ENCODE measurements around the gene ITGA1. TPM values are rescaled to one million over a fixed set of nuclear protein-coding genes. Genes with fewer than 3 reads are reported as not detected.

Gene ITGA1
- total and polyA plus RNA-seq, 2 of the 8 experiments (the other 6 are each of a cell fraction or from before 2014, with no cell fraction given): 2.3 to 9.0 TPM

DNA sequence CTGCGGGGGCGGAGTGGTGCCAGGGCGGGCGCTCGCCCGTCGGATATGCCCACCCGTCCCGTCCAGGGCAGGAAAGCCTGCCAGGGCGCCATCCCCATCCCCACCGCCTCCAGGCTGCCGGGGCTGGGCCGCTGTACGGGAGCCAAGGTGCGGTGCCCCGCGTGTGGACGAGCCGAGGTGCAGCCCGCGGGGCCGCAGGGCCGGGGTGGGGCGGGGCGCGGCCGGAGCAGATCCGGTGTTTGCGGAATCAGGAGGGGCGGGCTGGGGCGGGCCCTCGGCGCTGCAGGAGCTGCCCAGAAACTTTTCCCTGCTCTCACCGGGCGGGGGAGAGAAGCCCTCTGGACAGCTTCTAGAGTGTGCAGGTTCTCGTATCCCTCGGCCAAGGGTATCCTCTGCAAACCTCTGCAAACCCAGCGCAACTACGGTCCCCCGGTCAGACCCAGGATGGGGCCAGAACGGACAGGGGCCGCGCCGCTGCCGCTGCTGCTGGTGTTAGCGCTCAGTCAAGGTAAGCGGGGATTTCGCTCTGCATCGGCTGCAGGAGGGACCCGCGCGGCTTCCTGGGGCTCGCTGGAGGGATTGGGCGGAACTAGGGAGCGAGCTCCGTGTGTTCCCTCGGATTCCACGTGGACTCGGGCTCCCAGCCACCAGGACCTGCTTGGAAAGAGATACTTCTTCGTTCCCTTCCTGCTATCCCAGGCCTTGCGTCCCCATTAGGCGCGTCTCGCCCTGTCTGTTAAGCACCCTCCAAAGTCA, 201.5 kb downstream of the ITGA1 start, which contains the start of gene ITGA2 (continued):
- TF ChIP-seq KDM5A (IDR thresholded peaks at IDR 0.05; ENCODE audit: low read length): no peak
- TF ChIP-seq RNF2 (IDR thresholded peaks at IDR 0.05; ENCODE audit: borderline replicate concordance, low read depth, low read length, missing control alignments, poor library complexity, severe bottlenecking): no peak
- TF ChIP-seq CHD2 (IDR thresholded peaks at IDR 0.05; ENCODE audit: low read length): no peak
- TF ChIP-seq SUZ12 (IDR thresholded peaks at IDR 0.05; ENCODE audit: low read length): peak; percentile 42; the same call in 1 of the 2 replicates
- no peak for TF ChIP-seq ASH2L (IDR thresholded peaks at IDR 0.05; ENCODE audit: low read length)
